Measurements from ENCODE around the gene KRT38. TPM values are rescaled to one million over a fixed set of nuclear protein-coding genes. Genes with fewer than 3 reads are reported as not detected.

Gene KRT38
- not detected in 2 replicates for total RNA-seq (2014; rRNA removed; shearing (Covaris generic))

DNA sequence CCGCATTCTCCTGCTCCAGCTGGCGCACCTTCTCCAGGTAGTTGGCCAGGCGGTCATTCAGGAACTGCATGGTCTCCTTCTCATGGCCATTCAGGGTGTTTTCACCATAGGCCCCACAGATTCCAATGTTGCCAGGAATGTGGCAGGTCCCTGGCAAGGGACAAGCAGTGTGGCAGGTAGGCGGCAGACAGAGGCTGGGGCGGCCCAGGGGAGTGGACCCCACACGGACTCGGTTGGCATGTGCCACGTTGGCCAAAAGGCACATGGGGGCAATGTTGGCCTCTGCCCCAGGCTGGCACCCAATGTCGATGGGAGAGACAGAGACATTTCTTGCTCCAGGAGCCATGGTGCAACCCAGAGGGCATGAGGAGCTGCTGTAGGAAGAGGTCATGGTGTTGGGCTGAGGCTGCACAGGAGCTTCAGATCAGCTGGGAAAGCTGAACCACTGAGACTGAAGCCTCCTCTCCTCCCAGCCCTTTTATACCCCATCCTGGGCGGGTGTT, at the start of gene KRT38:
Gene KRT38 (minus strand): TSS at position 453 of the 503 bp plus-strand sequence. CDS start 62 bp downstream, at position 391.
- DNase-seq (ENCODE audit: low spot score), result no peak

DNA sequence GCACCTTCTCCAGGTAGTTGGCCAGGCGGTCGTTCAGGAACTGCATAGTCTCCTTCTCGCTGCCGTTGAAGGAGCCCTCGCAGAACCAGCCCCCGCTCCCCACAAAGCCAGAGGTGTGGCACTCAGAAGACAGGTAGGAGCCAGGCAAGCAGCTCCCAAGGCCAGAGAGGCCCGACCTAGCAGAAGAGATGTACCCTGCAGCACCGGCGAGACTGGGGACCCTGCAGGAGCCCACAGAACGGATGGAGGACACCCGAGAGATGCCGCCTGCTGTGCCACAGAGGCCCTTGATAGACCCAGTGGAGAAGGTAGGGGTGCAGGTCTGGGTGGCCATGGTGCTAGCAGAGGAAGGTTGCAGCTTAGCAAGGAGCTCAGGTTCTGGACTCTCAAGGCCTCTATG, 48.7 kb upstream of the KRT38 start, which contains the start of gene KRT36:
Gene KRT36 (minus strand): TSS at position 380 of the 400 bp plus-strand sequence. CDS start 46 bp downstream, at position 334.
- no peak for DNase-seq (ENCODE audit: low spot score)

- peak; percentile 44 for DNase-seq (ENCODE audit: low spot score)
Measured at GRCh38 chr17:41486809-41487530, 46.2 kb upstream of the KRT38 start.

DNA sequence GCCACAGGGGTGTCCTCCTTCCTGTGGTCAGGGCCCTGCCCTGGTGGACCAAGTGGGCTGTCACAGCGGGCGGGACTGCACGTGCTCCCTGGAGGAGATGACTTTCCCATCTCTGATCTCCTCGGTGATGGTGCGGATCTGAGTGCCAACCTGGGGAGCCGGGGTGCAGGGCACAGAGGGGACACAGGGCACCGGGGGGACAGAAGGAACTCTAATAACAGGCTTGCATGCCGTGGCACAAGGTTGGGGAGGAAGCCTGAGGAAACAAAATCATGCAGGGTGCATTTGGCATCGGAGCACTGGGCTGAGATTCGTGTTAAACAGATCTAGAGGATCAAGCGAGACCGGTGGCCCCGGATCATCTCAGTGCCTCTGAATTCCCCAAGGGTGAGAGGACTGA, 45.5 kb upstream of the KRT38 start:
- no peak for DNase-seq (ENCODE audit: low spot score)

DNA sequence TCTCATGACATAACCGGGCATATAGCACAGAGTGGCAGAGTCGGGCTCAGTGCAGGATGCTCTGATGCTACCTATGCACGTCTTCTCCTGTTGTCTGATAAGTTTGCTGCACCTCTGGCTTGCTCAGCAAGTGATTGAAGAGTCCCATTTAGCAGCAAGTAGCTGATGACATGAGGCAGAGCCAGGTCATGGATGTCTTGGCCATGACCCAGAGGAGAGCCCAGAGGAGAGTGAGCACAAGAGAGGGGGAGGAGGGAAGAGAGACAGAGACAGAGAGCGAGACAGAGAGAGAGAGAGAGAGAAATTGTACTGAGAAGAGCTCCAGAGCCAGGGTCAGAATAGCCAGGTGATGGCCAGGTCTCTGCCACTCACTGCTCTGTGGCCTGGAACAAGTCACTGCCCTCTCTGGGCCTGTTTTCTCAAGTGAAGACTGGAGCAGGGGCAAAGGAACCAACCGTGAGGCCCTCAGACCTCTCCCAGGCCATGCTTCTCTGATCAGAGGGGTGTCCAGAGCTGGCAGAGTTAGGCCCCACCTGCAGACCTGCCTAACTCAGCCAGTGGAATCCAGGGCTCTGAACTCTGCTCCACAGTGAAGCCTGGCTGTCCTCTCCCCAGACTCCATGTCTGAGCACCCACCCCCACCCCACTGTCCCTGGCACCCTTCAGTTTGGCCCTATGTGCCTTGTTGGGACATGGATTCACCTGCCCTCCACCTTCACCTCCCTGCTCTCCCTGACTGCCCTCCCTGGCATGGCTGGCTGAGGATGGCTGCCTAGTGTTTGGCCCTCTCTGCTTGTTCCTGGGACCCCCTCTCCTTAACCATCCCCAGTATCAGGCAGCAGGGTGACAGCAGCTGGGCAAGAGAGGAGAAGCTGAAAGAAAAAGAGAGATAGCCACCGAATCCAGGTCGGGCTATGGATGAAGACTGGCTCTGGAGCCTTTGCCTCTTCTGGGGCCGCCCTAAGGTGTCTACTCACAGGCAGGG, 44.4 kb upstream of the KRT38 start:
- no peak for DNase-seq (ENCODE audit: low spot score)

DNA sequence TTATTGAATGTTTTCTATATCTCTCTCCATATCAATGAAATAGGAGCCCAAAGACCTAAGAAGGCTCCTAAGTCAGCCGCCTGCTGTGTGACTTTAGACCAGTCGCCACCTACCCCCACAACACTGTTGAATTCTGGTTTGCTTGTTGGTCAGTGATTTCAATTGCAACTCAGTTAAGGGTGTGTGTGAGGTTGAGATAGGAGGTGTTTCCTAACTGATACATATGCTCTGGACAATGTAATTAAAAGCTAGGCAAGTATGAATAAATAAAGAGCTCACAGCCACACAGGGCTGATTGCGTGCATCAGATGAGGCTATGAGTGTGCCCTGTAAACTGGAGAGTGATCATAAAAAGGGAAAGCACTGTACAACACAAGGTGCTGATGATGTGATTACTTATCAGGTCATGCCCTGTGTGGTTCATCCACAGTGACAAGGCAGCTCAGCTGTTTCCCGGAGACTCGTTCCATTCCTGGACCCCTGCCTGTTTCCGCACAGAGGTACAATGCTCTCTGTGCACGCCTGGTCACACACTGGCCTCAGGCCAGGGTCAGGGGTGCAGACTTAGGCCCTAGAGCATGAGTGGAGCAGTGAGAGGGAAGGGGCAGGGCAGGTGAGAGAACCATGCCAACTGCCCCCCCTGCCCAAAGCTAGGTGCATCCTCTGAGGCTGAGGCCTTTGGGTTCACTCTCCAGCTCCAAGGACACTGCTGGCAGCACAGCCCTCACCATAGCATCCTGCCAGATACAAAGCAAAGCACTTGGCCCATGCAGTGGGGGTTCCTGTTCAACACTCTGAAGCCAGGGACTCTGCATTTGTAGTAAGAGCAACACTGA, 43.4 kb upstream of the KRT38 start:
- DNase-seq (ENCODE audit: low spot score), result no peak

- DNase-seq (ENCODE audit: low spot score), result no peak
Measured at GRCh38 chr17:41483531-41483930, 42.7 kb upstream of the KRT38 start.

GRCh38 chr17:41481036-41481435, 40.3 kb upstream of the KRT38 start, which contains the start of gene KRT35:
TSS of gene KRT35 (minus strand) at chr17:41481151. CDS start at chr17:41481097, 54 bp downstream.
- no peak for DNase-seq (ENCODE audit: low spot score)

- no peak for DNase-seq (ENCODE audit: low spot score)
Measured at GRCh38 chr17:41480581-41480980, 39.8 kb upstream of the KRT38 start.

- no peak for DNase-seq (ENCODE audit: low spot score)
Measured at GRCh38 chr17:41480136-41480535, 39.4 kb upstream of the KRT38 start.

DNA sequence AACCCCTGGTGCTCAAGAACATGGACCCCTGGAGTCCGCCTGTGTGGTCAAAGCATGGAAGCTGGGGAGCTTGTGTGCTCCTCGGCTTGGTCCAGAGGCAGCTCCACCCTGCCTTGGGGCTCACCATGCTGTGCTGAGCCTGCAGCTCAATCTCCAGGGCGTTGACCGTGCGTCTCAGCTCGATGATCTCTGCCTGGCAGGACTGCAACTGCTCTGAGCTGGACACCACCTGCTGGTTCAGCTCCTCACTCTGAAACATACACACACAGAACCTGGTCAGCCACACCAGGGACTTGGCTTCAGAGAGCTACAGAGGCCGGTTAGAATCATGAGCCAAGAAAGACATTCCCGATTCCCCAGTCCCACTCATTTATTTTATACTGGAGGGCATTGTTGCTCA, 37.5 kb upstream of the KRT38 start:
- DNase-seq (ENCODE audit: low spot score), result no peak

GRCh38 chr17:41476866-41477815, 36.4 kb upstream of the KRT38 start:
- DNase-seq (ENCODE audit: low spot score), result no peak

DNA sequence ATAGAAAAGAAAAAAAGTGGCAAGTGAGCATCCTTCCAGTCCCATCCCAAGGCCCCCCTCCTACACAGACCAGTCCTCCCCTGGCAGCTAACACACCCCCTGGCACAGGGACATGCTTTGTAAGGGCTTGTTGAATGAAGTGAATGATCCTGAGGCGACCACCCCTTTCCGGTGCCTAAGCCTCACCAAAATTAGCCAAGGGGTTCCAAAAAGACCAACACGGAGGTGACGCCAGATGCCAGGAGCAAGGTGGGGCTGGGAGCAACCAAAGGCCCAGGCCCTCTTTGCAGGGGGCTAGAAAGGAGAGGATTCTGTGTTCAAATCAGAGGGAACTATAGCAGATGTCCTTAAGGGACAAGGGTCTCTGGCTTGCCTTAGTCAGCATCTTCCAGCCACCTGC, 34.6 kb upstream of the KRT38 start:
- DNase-seq (ENCODE audit: low spot score), result no peak

- no peak for DNase-seq (ENCODE audit: low spot score)
Measured at GRCh38 chr17:41474863-41475262, 34.1 kb upstream of the KRT38 start.

GRCh38 chr17:41468346-41468745, 27.6 kb upstream of the KRT38 start:
- no peak for DNase-seq (ENCODE audit: low spot score)

- DNase-seq (ENCODE audit: low spot score), result no peak
Measured at GRCh38 chr17:41467561-41467960, 26.8 kb upstream of the KRT38 start.

- no peak for DNase-seq (ENCODE audit: low spot score)
Measured at GRCh38 chr17:41466988-41467387, 26.2 kb upstream of the KRT38 start, which contains the start of gene KRT32. TSS of gene KRT32 (minus strand) at chr17:41467386. CDS start at chr17:41467325, 61 bp downstream.

DNA sequence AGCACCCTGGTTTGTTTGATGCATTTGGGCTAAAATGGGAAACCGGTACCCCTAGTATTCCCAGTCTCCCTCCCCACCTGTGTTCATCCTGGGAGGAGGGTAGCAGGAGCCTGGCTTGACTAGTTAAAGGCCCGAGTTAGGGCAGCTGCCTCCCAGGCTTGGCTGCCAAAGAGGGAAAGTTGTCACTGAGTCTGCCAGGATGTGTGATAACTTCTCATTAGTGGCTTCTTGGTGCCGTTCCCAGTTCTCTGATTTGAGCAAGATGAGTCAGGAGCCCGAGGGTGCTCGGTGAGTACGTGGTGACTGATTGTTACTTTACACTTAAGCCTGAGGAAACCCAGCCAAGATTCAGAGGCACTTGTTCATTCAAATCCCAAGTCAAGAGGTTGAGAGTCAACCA, 23.9 kb upstream of the KRT38 start:
- DNase-seq (ENCODE audit: low spot score), result no peak

DNA sequence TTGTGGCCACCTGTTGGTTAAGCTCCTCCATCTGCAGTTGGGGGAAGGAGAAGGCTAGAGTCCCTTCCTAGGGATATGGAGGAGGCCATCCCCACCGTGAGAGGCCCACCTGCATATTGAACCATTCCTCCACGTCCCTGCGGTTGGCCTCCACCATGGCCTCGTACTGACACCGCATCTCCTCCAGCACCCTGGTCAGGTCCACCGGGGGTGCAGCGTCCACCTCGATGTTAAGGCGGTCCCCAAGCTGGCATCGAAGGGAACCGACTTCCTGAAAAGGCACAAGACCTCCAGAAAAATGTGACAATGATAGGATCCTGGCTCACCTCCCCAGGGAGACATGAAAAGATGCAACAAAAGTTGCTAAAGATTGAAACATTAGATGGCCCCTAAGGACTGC, 23.4 kb upstream of the KRT38 start:
- no peak for DNase-seq (ENCODE audit: low spot score)

GRCh38 chr17:41463746-41464145, 23.0 kb upstream of the KRT38 start:
- DNase-seq (ENCODE audit: low spot score), result no peak
